Mesendoderm (in vitro differentiated cells): Measurements from ENCODE around the gene BTRC.
A peak's percentile ranks its signal among the peaks of the same experiment; 100 is the strongest.

ENCODE experiments used
- DNase-seq: peaks from one replicate; pipeline ENCODE4 v3.0.0; 2013
- H2AK5ac ChIP-seq: 2 replicates; pipeline ENCODE4 v1.6.1; 2013; ENCODE audit warnings: low read length, inconsistent platforms
- H2BK120ac ChIP-seq: 2 replicates; pipeline ENCODE4 v1.6.1; 2013; ENCODE audit warnings: low read depth, mild to moderate bottlenecking, low read length, moderate library complexity, mixed read lengths
- H2BK15ac ChIP-seq: replicated peaks from 2 replicates; pipeline ENCODE4 v1.6.1; 2013; ENCODE audit warnings: low read depth, mild to moderate bottlenecking, moderate library complexity
- H2BK5ac ChIP-seq: 2 replicates; pipeline ENCODE4 v1.6.1; 2013; ENCODE audit warnings: low read length, inconsistent platforms
- H3K18ac ChIP-seq: 2 replicates; pipeline ENCODE4 v1.6.1; 2013; ENCODE audit warnings: mild to moderate bottlenecking, low read length, mixed read lengths
- H3K23ac ChIP-seq: one replicate; pipeline ENCODE4 v1.6.1; 2013; ENCODE audit warnings: low read length
- H3K27ac ChIP-seq: 2 replicates; pipeline ENCODE4 v1.5.1; 2013; ENCODE audit warnings: low read depth, mild to moderate bottlenecking, inconsistent platforms, low read length, moderate library complexity
- H3K27me3 ChIP-seq: 2 replicates; pipeline ENCODE4 v1.6.1; 2013; ENCODE audit warnings: low read length, control low read depth, mild to moderate bottlenecking, inconsistent platforms; ENCODE audit not compliant: insufficient read depth, poor library complexity
- H3K36me3 ChIP-seq: 2 replicates; pipeline ENCODE4 v1.6.1; 2013; ENCODE audit warnings: low read length, inconsistent platforms; ENCODE audit not compliant: control insufficient read depth, insufficient read depth
- H3K4ac ChIP-seq: one replicate; pipeline ENCODE4 v1.6.1; 2013; ENCODE audit warnings: low read depth, mild to moderate bottlenecking, low read length, moderate library complexity
- H3K4me1 ChIP-seq: 2 replicates; pipeline ENCODE4 v1.6.1; 2013; ENCODE audit warnings: low read depth, low read length, inconsistent platforms; ENCODE audit not compliant: control insufficient read depth
- H3K4me2 ChIP-seq: 2 replicates; pipeline ENCODE4 v1.6.1; 2013; ENCODE audit warnings: low read length
- H3K4me3 ChIP-seq: 2 replicates; pipeline ENCODE4 v1.5.1; 2013; ENCODE audit warnings: mild to moderate bottlenecking, low read length
- H3K56ac ChIP-seq: one replicate; pipeline ENCODE4 v1.6.1; 2013; ENCODE audit warnings: low read length
- H3K79me1 ChIP-seq: 2 replicates; pipeline ENCODE4 v1.6.1; 2013; ENCODE audit warnings: low read length, inconsistent platforms
- H3K79me2 ChIP-seq: 2 replicates; pipeline ENCODE4 v1.6.1; 2013; ENCODE audit warnings: mild to moderate bottlenecking, low read length; ENCODE audit not compliant: control insufficient read depth, insufficient read depth
- H3K9ac ChIP-seq: 2 replicates; pipeline ENCODE4 v1.6.1; 2013; ENCODE audit warnings: low read length, inconsistent platforms
- H4K5ac ChIP-seq: one replicate; pipeline ENCODE4 v1.6.1; 2013; ENCODE audit warnings: low read length
- H4K8ac ChIP-seq: one replicate; pipeline ENCODE4 v1.6.1; 2013; ENCODE audit warnings: low read depth, mild to moderate bottlenecking, control low read depth, low read length, moderate library complexity
- WGBS: extraction: QIAGEN DNeasy Blood & Tissue Kit; methylation state at CpG from one replicate; pipeline ENCODE4 v1.1.7; 2013; ENCODE audit warnings: low lambda C conversion rate, missing lambda C conversion rate; ENCODE audit not compliant: insufficient coverage; ENCODE audit errors: extremely low coverage; 5-methylcytosine and 5-hydroxymethylcytosine counted together

The BTRC gene

GRCh38 chr10:101441541-101442455, 87.8 kb downstream of the BTRC start:
- no peaks in the 10 kb centered on the region for H3K79me2 ChIP-seq
- H3K79me1 ChIP-seq = no peaks in the 10 kb centered on the region
- no peak overlapping the region for H2BK120ac ChIP-seq
- H3K4me3 ChIP-seq = no peak overlapping the region
- H3K9ac ChIP-seq = no peak overlapping the region
- H3K4ac ChIP-seq = no peak overlapping the region
- H3K36me3 ChIP-seq = no peaks in the 10 kb centered on the region
- H3K4me2 ChIP-seq = no peak overlapping the region
- no peak overlapping the region for H4K5ac ChIP-seq
- no peaks in the 10 kb centered on the region for H3K27me3 ChIP-seq
- no peak overlapping the region for H2BK15ac ChIP-seq
- H3K27ac ChIP-seq = no peak overlapping the region
- H4K8ac ChIP-seq = no peak overlapping the region
- H3K23ac ChIP-seq = no peak overlapping the region
- no peak overlapping the region for H3K18ac ChIP-seq
- DNase-seq = peak; percentile 91
- peaks cover 1% of the 10 kb centered on the region for H3K4me1 ChIP-seq
- no peak overlapping the region for H2AK5ac ChIP-seq
- WGBS = no CpG with 5 or more reads among the region's 17 CpGs
- H2BK5ac ChIP-seq = no peak overlapping the region
- H3K56ac ChIP-seq = no peak overlapping the region

- Histone ChIP-seq H4K8ac (no peak overlapping the region), H3K27me3 (no peaks in the 10 kb centered on the region), H3K4me3 (no peak overlapping the region), H2AK5ac (no peak overlapping the region), H3K18ac (no peak overlapping the region), H3K36me3 (no peaks in the 10 kb centered on the region), H3K79me1 (no peaks in the 10 kb centered on the region), H3K4me1 (peaks cover 1% of the 10 kb centered on the region), H3K4ac (no peak overlapping the region), H3K79me2 (no peaks in the 10 kb centered on the region), H2BK5ac (no peak overlapping the region), H3K23ac (no peak overlapping the region), H3K56ac (no peak overlapping the region), H4K5ac (no peak overlapping the region), H2BK15ac (no peak overlapping the region), H3K27ac (no peak overlapping the region), H3K9ac (no peak overlapping the region), H3K4me2 (no peak overlapping the region), H2BK120ac (no peak overlapping the region)
- no CpG with 5 or more reads among the region's 3 CpGs for WGBS
- DNase-seq = no peak
Measured at GRCh38 chr10:101442456-101442800, 88.5 kb downstream of the BTRC start.

GRCh38 chr10:101444058-101444898, 90.3 kb downstream of the BTRC start:
- H3K36me3 ChIP-seq = no peaks in the 10 kb centered on the region
- H3K4me2 ChIP-seq = no peak overlapping the region
- H3K4me3 ChIP-seq = no peak overlapping the region
- no peak overlapping the region for H2AK5ac ChIP-seq
- H3K4me1 ChIP-seq = peaks cover 1% of the 10 kb centered on the region
- no peaks in the 10 kb centered on the region for H3K27me3 ChIP-seq
- H2BK15ac ChIP-seq = no peak overlapping the region
- WGBS = no CpG with 5 or more reads among the region's 2 CpGs
- H2BK120ac ChIP-seq = no peak overlapping the region
- H2BK5ac ChIP-seq = no peak overlapping the region
- H3K27ac ChIP-seq = no peak overlapping the region
- H4K8ac ChIP-seq = no peak overlapping the region
- no peak overlapping the region for H3K23ac ChIP-seq
- no peak overlapping the region for H3K9ac ChIP-seq
- H3K79me1 ChIP-seq = no peaks in the 10 kb centered on the region
- no peak overlapping the region for H3K4ac ChIP-seq
- no peak overlapping the region for H4K5ac ChIP-seq
- H3K56ac ChIP-seq = no peak overlapping the region
- no peaks in the 10 kb centered on the region for H3K79me2 ChIP-seq
- peak; percentile 14 for DNase-seq
- no peak overlapping the region for H3K18ac ChIP-seq

DNA sequence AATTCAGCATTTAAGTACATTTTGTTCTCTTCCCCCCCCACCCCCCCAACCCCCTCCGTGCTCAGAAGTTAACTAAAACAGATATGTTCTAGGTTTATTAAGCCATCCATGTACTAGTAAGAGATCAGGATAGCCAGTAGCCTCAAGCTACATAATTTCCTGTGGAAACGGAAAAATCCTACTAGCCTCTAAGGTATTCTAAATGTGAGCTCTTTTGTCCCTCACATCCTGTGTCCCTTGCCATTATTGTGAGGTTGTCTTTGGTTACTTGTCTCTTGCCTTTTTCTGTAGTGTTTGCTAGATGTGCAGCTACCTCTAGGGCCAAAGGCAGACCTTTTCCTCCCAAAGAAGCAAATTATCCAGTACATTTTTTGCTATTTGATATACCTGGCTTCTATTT, 92.1 kb downstream of the BTRC start:
- no peak overlapping the region for H3K27ac ChIP-seq
- no peak overlapping the region for H3K18ac ChIP-seq
- H2AK5ac ChIP-seq = no peak overlapping the region
- H2BK15ac ChIP-seq = no peak overlapping the region
- H3K9ac ChIP-seq = no peak overlapping the region
- WGBS = no CpG with 5 or more reads among the region's 2 CpGs
- H3K79me1 ChIP-seq = no peaks in the 10 kb centered on the region
- no peak overlapping the region for H3K4ac ChIP-seq
- peak; percentile 38 for DNase-seq
- H2BK5ac ChIP-seq = no peak overlapping the region
- H4K8ac ChIP-seq = no peak overlapping the region
- no peak overlapping the region for H3K4me2 ChIP-seq
- H2BK120ac ChIP-seq = no peak overlapping the region
- no peak overlapping the region for H4K5ac ChIP-seq
- H3K36me3 ChIP-seq = no peaks in the 10 kb centered on the region
- no peaks in the 10 kb centered on the region for H3K27me3 ChIP-seq
- H3K23ac ChIP-seq = no peak overlapping the region
- no peak overlapping the region for H3K4me3 ChIP-seq
- H3K56ac ChIP-seq = no peak overlapping the region
- no peaks in the 10 kb centered on the region for H3K79me2 ChIP-seq
- H3K4me1 ChIP-seq = peaks cover 1% of the 10 kb centered on the region

DNA sequence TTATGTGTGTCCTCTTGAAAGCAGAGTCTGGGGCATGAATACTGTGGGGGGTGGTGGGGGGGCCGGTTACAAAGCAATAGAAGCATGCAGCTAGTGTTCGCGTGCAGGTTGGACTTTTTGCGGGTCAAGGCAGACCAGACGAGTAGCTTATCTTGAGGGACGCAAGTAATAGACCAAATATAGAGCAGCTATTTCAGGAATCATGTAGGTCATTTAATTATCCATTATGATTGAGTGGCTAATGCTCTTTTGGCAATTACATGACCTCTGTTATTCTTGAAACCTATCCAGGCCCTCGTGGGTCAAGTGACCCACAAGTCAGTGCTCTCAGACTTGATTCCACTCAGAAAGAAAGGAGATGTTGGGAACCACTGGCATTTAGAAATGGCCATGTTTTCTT, 93.0 kb downstream of the BTRC start:
- no peak overlapping the region for H3K56ac ChIP-seq
- H3K79me2 ChIP-seq = no peaks in the 10 kb centered on the region
- H2BK15ac ChIP-seq = no peak overlapping the region
- H2BK5ac ChIP-seq = no peak overlapping the region
- H3K79me1 ChIP-seq = no peaks in the 10 kb centered on the region
- DNase-seq = no peak
- H3K27me3 ChIP-seq = no peaks in the 10 kb centered on the region
- no peak overlapping the region for H3K9ac ChIP-seq
- no peak overlapping the region for H4K8ac ChIP-seq
- no peak overlapping the region for H3K4ac ChIP-seq
- no peaks in the 10 kb centered on the region for H3K36me3 ChIP-seq
- H3K4me1 ChIP-seq = peaks cover 1% of the 10 kb centered on the region
- H3K4me2 ChIP-seq = no peak overlapping the region
- no CpG with 5 or more reads among the region's 7 CpGs for WGBS
- H3K4me3 ChIP-seq = no peak overlapping the region
- no peak overlapping the region for H3K18ac ChIP-seq
- no peak overlapping the region for H3K23ac ChIP-seq
- no peak overlapping the region for H4K5ac ChIP-seq
- no peak overlapping the region for H2BK120ac ChIP-seq
- no peak overlapping the region for H2AK5ac ChIP-seq
- H3K27ac ChIP-seq = no peak overlapping the region
